ENCODE measurements around the gene ZNF57. TPM values are rescaled to one million over a fixed set of nuclear protein-coding genes. Genes with fewer than 3 reads are reported as not detected.
"Not testable (repeated sequence)": the region's sequence is repeated elsewhere in the genome, so short reads cannot be mapped to it uniquely, and the experiment has no call there.

The ZNF57 gene
- total RNA-seq, 1 donor from 2014 or later: 3.2 TPM

DNA sequence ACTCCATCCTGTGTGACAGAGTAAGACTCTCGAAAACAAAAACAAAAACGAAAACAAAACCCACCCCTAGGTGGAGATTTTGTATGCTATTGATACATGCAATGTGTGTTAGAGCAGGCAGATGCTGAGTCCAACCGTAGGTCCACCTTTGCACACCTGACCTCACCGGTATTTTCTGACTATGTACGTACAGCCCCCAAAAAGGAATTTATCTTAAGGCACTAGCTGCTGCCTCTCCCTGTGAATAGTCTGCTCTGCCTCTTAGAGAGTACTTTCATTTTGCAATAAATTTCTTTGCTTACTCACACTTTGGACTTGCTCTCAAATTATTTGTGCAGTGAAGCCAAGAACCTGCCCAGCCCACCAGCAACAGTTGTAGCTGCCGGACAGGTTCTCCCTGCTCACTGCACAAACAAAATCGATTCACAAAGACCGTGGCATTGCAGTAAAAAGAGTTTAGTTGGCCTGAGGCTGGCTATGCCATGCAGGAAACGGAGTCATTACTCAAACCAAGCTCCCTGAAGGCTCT, 52.3 kb downstream of the ZNF57 start:
- intact Hi-C loops (cut with micrococcal nuclease): loop anchor here (10.0 kb wide), 1 partner anchor 212 kb away; no protein-coding TSS in a partner anchor
- Histone ChIP-seq H3K4me3 (no peak overlapping the region), H3K4me1 (peaks cover 21% of the 10 kb centered on the region), H3K36me3 (no peaks in the 10 kb centered on the region), H3K27me3 (ENCODE audit: low read depth) (no peaks in the 10 kb centered on the region), H3K9me3 (replicated peaks) (no peaks in the 10 kb centered on the region), H3K27ac (replicated peaks) (no peak overlapping the region)
- no peak for DNase-seq
- TF ChIP-seq, protein P1, sequence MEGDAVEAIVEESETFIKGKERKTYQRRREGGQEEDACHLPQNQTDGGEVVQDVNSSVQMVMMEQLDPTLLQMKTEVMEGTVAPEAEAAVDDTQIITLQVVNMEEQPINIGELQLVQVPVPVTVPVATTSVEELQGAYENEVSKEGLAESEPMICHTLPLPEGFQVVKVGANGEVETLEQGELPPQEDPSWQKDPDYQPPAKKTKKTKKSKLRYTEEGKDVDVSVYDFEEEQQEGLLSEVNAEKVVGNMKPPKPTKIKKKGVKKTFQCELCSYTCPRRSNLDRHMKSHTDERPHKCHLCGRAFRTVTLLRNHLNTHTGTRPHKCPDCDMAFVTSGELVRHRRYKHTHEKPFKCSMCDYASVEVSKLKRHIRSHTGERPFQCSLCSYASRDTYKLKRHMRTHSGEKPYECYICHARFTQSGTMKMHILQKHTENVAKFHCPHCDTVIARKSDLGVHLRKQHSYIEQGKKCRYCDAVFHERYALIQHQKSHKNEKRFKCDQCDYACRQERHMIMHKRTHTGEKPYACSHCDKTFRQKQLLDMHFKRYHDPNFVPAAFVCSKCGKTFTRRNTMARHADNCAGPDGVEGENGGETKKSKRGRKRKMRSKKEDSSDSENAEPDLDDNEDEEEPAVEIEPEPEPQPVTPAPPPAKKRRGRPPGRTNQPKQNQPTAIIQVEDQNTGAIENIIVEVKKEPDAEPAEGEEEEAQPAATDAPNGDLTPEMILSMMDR (IDR thresholded peaks at IDR 0.05; ENCODE audit: borderline replicate concordance): no peak

DNA sequence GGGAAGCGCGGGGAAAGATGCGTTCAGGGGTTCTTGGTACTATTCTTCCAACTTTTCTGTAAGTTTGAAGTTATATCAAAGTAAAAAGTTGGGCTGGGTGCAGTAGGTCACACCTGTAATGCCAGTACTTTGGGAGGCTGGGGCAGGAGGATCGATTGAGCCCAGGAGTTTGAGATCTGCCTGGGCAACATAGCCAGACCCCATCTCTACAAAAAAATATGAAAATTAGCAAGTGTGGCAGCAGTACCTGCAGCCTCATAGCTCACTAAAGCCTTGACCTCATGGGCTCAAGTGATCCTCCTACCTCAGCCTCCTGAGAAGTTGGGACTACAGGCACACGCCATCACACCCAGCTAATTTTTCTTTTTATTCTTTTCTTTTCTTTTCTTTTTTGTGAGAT, 56.4 kb downstream of the ZNF57 start:
- peaks cover under 1% of the 10 kb centered on the region for H3K4me1 ChIP-seq
- no peak overlapping the region for H3K27ac ChIP-seq (replicated peaks)
- no peaks in the 10 kb centered on the region for H3K36me3 ChIP-seq
- no peaks in the 10 kb centered on the region for H3K9me3 ChIP-seq (replicated peaks)
- H3K4me3 ChIP-seq: no peak overlapping the region
- H3K27me3 ChIP-seq (ENCODE audit: low read depth): no peaks in the 10 kb centered on the region
- TF ChIP-seq, protein P1 (IDR thresholded peaks at IDR 0.05; ENCODE audit: borderline replicate concordance): no peak
- no peak for DNase-seq
- intact Hi-C loops (cut with micrococcal nuclease): loop anchor here (10.0 kb wide), 1 partner anchor 208 kb away; no protein-coding TSS in a partner anchor

DNA sequence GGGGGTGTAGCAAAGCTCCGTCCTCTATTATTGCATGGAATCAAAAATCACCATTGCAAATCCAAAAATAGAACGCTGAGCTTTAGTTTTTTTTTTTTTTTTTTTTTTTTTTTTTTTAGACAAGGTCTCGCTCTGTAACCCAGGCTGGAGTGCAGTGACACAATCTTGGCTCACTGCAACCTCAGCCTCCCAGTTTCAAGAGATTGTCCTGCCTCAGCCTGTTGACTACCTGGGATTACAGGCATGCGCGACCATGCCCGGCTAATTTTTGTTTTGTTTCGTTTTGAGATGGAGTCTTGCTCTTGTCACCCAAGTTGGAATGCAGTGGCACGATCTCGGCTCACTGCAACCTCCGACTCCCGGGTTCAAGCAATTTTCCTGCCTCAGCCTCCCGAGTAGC, 59.4 kb downstream of the ZNF57 start:
- TF ChIP-seq, protein P1 (IDR thresholded peaks at IDR 0.05; ENCODE audit: borderline replicate concordance): no peak
- intact Hi-C loops (cut with micrococcal nuclease): no loop called here
- no peaks in the 10 kb centered on the region for H3K27me3 ChIP-seq (ENCODE audit: low read depth)
- H3K9me3 ChIP-seq (replicated peaks): no peaks in the 10 kb centered on the region
- H3K4me1 ChIP-seq: peaks cover 5% of the 10 kb centered on the region
- H3K36me3 ChIP-seq: no peaks in the 10 kb centered on the region
- no peak overlapping the region for H3K4me3 ChIP-seq
- DNase-seq: no peak
- H3K27ac ChIP-seq (replicated peaks): no peak overlapping the region

DNA sequence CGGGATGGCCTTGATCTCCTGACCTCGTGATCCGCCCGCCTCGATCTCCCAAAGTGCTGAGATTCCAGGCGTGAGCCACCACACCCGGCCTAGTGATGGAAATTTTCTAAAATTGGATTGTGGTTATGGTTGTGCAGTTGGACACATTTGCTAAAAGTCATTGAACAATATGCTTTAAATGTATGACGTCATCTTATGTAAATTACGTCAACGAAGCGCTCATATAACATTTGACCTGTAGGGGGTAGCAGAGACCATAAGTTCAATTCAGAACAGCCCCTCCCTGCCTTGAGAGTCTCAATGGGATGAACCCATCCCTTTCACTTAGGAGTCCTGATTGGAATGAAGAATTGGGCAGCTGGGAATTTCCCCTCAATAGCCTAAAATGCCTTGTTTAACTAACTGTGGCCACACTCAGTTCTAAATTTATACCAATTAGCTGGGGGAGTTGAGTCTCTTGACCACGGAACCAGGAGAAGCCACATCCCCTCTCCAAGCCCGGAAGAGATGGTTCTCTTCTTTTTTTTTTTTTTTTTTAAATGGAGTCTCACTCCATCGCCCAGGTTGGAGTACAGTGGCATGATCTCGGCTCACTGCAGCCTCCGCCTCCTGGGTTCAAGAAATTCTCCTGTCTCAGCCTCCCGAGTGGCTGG, 61.4 kb downstream of the ZNF57 start:
- no peak for DNase-seq
- H3K9me3 ChIP-seq (replicated peaks): no peaks in the 10 kb centered on the region
- intact Hi-C loops (cut with micrococcal nuclease): no loop called here
- no peaks in the 10 kb centered on the region for H3K36me3 ChIP-seq
- peak overlapping the region; percentile 39 for H3K4me3 ChIP-seq
- peak overlapping the region; percentile 37 for H3K27ac ChIP-seq (replicated peaks)
- H3K4me1 ChIP-seq: peaks cover 5% of the 10 kb centered on the region
- H3K27me3 ChIP-seq (ENCODE audit: low read depth): no peaks in the 10 kb centered on the region
- TF ChIP-seq, protein P1 (IDR thresholded peaks at IDR 0.05; ENCODE audit: borderline replicate concordance): peak; percentile 80

DNA sequence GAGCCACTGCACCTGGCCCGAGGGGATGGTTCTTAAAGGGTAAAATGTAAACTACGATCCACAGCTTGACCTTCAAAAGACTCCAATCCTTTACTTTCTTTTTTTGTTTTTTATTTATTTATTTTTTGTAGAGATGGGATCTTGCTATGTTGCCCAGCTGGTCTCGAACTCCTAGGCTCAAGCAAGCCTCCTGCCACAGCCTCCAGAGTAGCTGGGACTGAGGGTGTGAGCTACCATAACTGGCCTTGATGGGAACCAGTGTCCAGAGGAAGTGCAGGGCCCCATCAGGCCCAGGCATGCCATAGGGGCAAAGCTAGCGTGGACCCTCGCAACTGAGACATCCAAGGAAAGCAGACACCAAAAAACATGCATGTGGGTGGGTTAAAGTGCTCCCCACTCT, 62.4 kb downstream of the ZNF57 start:
- DNase-seq: no peak
- intact Hi-C loops (cut with micrococcal nuclease): no loop called here

DNA sequence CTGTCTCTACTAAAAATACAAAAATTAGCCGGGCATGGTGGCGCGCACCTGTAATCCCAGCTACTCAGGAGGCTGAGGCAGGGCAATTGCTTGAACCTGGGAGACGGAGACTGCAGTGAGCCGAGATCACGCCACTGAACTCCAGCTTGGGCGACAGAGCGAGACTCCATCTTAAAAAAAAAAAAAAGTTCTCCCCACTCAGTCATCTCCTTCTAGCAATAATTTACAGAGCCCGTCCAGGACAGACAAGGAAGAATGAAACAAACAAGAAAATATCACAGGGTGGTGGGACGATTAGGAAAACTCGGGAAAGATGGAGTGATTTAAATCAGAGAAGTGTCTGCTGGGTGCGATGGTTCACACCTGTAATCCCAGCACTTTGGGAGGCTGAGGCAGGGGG, 62.9 kb downstream of the ZNF57 start:
- H3K27me3 ChIP-seq (ENCODE audit: low read depth); DNase-seq; H3K36me3 ChIP-seq; H3K4me3 ChIP-seq; H3K27ac ChIP-seq (replicated peaks); H3K9me3 ChIP-seq (replicated peaks); intact Hi-C loops (cut with micrococcal nuclease): not testable (repeated sequence)
- H3K4me1 ChIP-seq: peaks cover 13% of the 10 kb centered on the region

More for the DNA sequence above, 62.4 kb downstream of the ZNF57 start:
- Histone ChIP-seq H3K27me3 (ENCODE audit: low read depth) (no peaks in the 10 kb centered on the region), H3K9me3 (replicated peaks) (no peaks in the 10 kb centered on the region), H3K4me1 (peaks cover 8% of the 10 kb centered on the region), H3K36me3 (no peaks in the 10 kb centered on the region), H3K27ac (replicated peaks) (no peak overlapping the region), H3K4me3 (no peak overlapping the region)
- TF ChIP-seq, protein P1 (IDR thresholded peaks at IDR 0.05; ENCODE audit: borderline replicate concordance): no peak
